ENCODE data around the gene COL6A2. TPM values are rescaled to one million over a fixed set of nuclear protein-coding genes. Genes with fewer than 3 reads are reported as not detected.
"Not testable (repeated sequence)": the region's sequence is repeated elsewhere in the genome, so short reads cannot be mapped to it uniquely, and the experiment has no call there.

COL6A2 gene
- total RNA-seq, 2 donors from 2014 or later = 0.88 to 4.2 TPM

- H3K9me3 Mint-ChIP-seq = no peaks in the 10 kb centered on the region
- H3K36me3 Mint-ChIP-seq = no peaks in the 10 kb centered on the region
- no peak overlapping the region for H3K27ac Mint-ChIP-seq
- H3K4me3 Mint-ChIP-seq = no peak overlapping the region
- DNase-seq (ENCODE audit: low spot score) (peak; percentile 54), ATAC-seq (peak in 1 of 2 donors; percentile 26)
- H3K27me3 Mint-ChIP-seq = peaks cover 7 to 10% of the 10 kb centered on the region in 2 donors
- no peaks in the 10 kb centered on the region for H3K4me1 Mint-ChIP-seq (ENCODE audit: low read depth in 2 of 2)
These were observed 18.4 kb upstream of the COL6A2 start for GRCh38 chr21:46079352-46080170.

GRCh38 chr21:46080171-46081021, 17.5 kb upstream of the COL6A2 start:
- H3K4me3 Mint-ChIP-seq = no peak overlapping the region
- H3K4me1 Mint-ChIP-seq (ENCODE audit: low read depth in 2 of 2) = no peaks in the 10 kb centered on the region

GRCh38 chr21:46081022-46081861, 16.7 kb upstream of the COL6A2 start:
- no peak overlapping the region for H3K4me3 Mint-ChIP-seq
- H3K36me3 Mint-ChIP-seq = no peaks in the 10 kb centered on the region
- peak; percentile 49 for DNase-seq (ENCODE audit: low spot score)
- H3K9me3 Mint-ChIP-seq = no peaks in the 10 kb centered on the region
- peaks cover 0 to 2% of the 10 kb centered on the region in 2 donors for H3K27me3 Mint-ChIP-seq
- ATAC-seq = no peak
- no peak overlapping the region for H3K27ac Mint-ChIP-seq
- H3K4me1 Mint-ChIP-seq (ENCODE audit: low read depth in 2 of 2) = no peaks in the 10 kb centered on the region

More at GRCh38 chr21:46080171-46081021, 17.5 kb upstream of the COL6A2 start:
- DNase-seq (ENCODE audit: low spot score) = peak; percentile 31
- Mint-ChIP-seq H3K27ac (no peak overlapping the region), H3K27me3 (peaks cover 4 to 5% of the 10 kb centered on the region in 2 donors), H3K9me3 (no peaks in the 10 kb centered on the region), H3K36me3 (no peaks in the 10 kb centered on the region)
- ATAC-seq = peak in 1 of 2 donors; percentile 24

GRCh38 chr21:46081862-46082712, 15.8 kb upstream of the COL6A2 start:
- Mint-ChIP-seq H3K36me3 (no peaks in the 10 kb centered on the region), H3K27ac (no peak overlapping the region), H3K4me3 (no peak overlapping the region), H3K4me1 (ENCODE audit: low read depth in 2 of 2) (no peaks in the 10 kb centered on the region), H3K27me3 (peaks cover 4 to 5% of the 10 kb centered on the region in 2 donors), H3K9me3 (peaks cover 4% of the 10 kb centered on the region)
- no peak for DNase-seq (ENCODE audit: low spot score)
- ATAC-seq = no peak

GRCh38 chr21:46082713-46082962, 15.3 kb upstream of the COL6A2 start:
- Mint-ChIP-seq H3K9me3 (peaks cover 4% of the 10 kb centered on the region), H3K4me3 (no peak overlapping the region), H3K27ac (no peak overlapping the region), H3K4me1 (ENCODE audit: low read depth in 2 of 2) (no peaks in the 10 kb centered on the region), H3K27me3 (peaks cover 7 to 9% of the 10 kb centered on the region in 2 donors), H3K36me3 (no peaks in the 10 kb centered on the region)
- ATAC-seq (no peak), DNase-seq (ENCODE audit: low spot score) (peak; percentile 23)

- peaks cover 7 to 15% of the 10 kb centered on the region in 2 donors for H3K27me3 Mint-ChIP-seq
- H3K4me1 Mint-ChIP-seq (ENCODE audit: low read depth in 2 of 2) = no peaks in the 10 kb centered on the region
- H3K9me3 Mint-ChIP-seq = peaks cover 4% of the 10 kb centered on the region
- DNase-seq (ENCODE audit: low spot score) (peak; percentile 50), ATAC-seq (no peak)
- no peak overlapping the region for H3K4me3 Mint-ChIP-seq
- peaks cover 3% of the 10 kb centered on the region for H3K36me3 Mint-ChIP-seq
- H3K27ac Mint-ChIP-seq = no peak overlapping the region
These were observed 14.7 kb upstream of the COL6A2 start for GRCh38 chr21:46082963-46083790.

- Mint-ChIP-seq H3K36me3 (peaks cover 7% of the 10 kb centered on the region), H3K4me3 (no peak overlapping the region), H3K27ac (no peak overlapping the region), H3K9me3 (peaks cover 8% of the 10 kb centered on the region), H3K27me3 (peaks cover 12 to 18% of the 10 kb centered on the region in 2 donors), H3K4me1 (ENCODE audit: low read depth in 2 of 2) (no peaks in the 10 kb centered on the region)
- ATAC-seq = peak in 1 of 2 donors; percentile 8
- DNase-seq (ENCODE audit: low spot score) = peak; percentile 53
These were observed 13.9 kb upstream of the COL6A2 start for GRCh38 chr21:46083791-46084561.

- Mint-ChIP-seq H3K4me3 (no peak overlapping the region), H3K27me3 (peaks cover 12 to 18% of the 10 kb centered on the region in 2 donors), H3K9me3 (peaks cover 8% of the 10 kb centered on the region), H3K4me1 (ENCODE audit: low read depth in 2 of 2) (no peaks in the 10 kb centered on the region), H3K27ac (no peak overlapping the region), H3K36me3 (peaks cover 7% of the 10 kb centered on the region)
- no peak for DNase-seq (ENCODE audit: low spot score)
- no peak for ATAC-seq
These were observed 13.2 kb upstream of the COL6A2 start for GRCh38 chr21:46084709-46085108.

- H3K36me3 Mint-ChIP-seq; H3K9me3 Mint-ChIP-seq; H3K27ac Mint-ChIP-seq; H3K4me3 Mint-ChIP-seq; H3K4me1 Mint-ChIP-seq (ENCODE audit: low read depth in 2 of 2); ATAC-seq; DNase-seq (ENCODE audit: low spot score): not testable (repeated sequence)
- H3K27me3 Mint-ChIP-seq = peaks cover 12 to 18% of the 10 kb centered on the region in 2 donors
These were observed 12.7 kb upstream of the COL6A2 start for GRCh38 chr21:46085259-46085658.

- Mint-ChIP-seq H3K36me3 (peaks cover 11% of the 10 kb centered on the region), H3K4me3 (no peak overlapping the region), H3K9me3 (peaks cover 18% of the 10 kb centered on the region), H3K4me1 (ENCODE audit: low read depth in 2 of 2) (peaks cover 5 to 7% of the 10 kb centered on the region in 2 donors), H3K27me3 (peaks cover 12 to 18% of the 10 kb centered on the region in 2 donors), H3K27ac (no peak overlapping the region)
- no peak for ATAC-seq
- no peak for DNase-seq (ENCODE audit: low spot score)
These were observed 10.3 kb upstream of the COL6A2 start for GRCh38 chr21:46087641-46088040.

GRCh38 chr21:46088189-46088588, 9.7 kb upstream of the COL6A2 start:
- H3K4me3 Mint-ChIP-seq = no peak overlapping the region
- H3K36me3 Mint-ChIP-seq = peaks cover 11% of the 10 kb centered on the region
- peaks cover 12 to 18% of the 10 kb centered on the region in 2 donors for H3K27me3 Mint-ChIP-seq
- peaks cover 18% of the 10 kb centered on the region for H3K9me3 Mint-ChIP-seq
- ATAC-seq = no peak
- no peak for DNase-seq (ENCODE audit: low spot score)
- peaks cover 5 to 7% of the 10 kb centered on the region in 2 donors for H3K4me1 Mint-ChIP-seq (ENCODE audit: low read depth in 2 of 2)
- no peak overlapping the region for H3K27ac Mint-ChIP-seq
